Dermis blood vessel endothelial cell (primary cell): ENCODE data around the gene OR5L1. TPM values are rescaled to one million over a fixed set of nuclear protein-coding genes. Genes with fewer than 3 reads are reported as not detected.

Experiments used
- DNase-seq: peaks from one replicate; pipeline ENCODE4 v3.0.0; 2010
- total RNA-seq: library from RNA; depleted of rRNA; stranded (reverse); fragments of >200 nt; gene quantifications from 2 replicates; pipeline ENCODE4 v1.2.3, GENCODE V29; 2014

OR5L1 gene
- total RNA-seq, result not detected in 2 replicates

- DNase-seq, result no peak
Measured at GRCh38 chr11:55811067-55811466, at the start of gene OR5L1. TSS of gene OR5L1 (plus strand) at chr11:55811367. CDS start at chr11:55811467, 100 bp downstream.

DNA sequence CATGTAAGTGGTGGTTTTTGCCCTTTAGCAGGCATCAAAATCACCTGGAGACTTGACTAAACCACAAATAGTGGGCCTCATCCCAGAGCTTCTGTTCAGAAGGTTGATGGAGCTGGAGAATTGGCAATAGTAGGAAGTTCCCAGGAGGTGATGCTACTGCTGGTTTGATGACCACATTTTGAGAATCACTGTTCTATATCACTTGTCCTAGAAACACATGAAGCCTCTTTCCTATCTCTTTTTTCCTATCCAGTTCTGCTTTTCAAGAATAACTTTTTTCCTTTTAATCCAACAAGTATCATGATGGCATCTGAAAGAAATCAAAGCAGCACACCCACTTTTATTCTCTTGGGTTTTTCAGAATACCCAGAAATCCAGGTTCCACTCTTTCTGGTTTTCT lies 38.0 kb upstream of the OR5L1 start, which contains the start of gene OR5D13:
Gene OR5D13 (plus strand): TSS at position 301 of the 400 bp plus-strand sequence. CDS start 0 bp downstream, at position 301.
- no peak for DNase-seq

DNA sequence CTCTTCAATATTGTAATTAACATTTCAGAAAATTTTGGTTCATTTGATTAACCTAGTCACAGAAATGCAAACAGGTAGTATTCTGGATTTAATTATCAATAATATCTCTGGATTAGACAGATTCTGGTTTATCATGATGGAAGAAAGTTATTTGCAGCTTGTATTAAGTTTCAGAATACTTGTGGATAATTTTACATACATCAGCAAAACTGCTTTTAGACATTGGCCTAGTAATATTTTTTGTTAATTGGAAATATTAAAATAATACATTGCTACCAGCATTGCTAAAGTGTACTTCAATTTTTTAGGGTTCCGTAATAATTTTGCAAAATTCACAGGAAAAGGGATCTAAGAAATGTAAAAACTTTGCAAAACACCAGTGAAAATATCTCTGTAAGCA lies 19.6 kb upstream of the OR5L1 start:
- no peak for DNase-seq

- DNase-seq, result no peak
Measured at GRCh38 chr11:55793321-55793720, 17.8 kb upstream of the OR5L1 start.

DNA sequence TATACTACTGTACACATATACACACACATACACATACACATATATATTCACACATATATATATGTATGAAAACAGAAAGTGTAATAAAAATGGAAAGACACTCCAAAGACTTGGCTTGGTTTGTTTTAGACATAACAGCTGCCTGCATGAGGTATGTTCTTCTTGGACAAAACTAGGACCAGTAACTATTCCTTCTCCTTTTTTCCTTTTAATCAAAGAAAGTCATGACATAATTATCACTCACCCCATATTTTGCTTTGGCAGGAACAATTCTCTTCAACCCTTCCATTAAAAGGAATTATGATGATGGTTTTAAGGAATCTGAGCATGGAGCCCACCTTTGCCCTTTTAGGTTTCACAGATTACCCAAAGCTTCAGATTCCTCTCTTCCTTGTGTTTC lies 15.9 kb upstream of the OR5L1 start, which contains the start of gene OR5D14:
Gene OR5D14 (plus strand): TSS at position 301 of the 400 bp plus-strand sequence. CDS start 0 bp downstream, at position 301.
- DNase-seq, result no peak

GRCh38 chr11:55806248-55806647 lies 4.9 kb upstream of the OR5L1 start:
- DNase-seq, result no peak

DNA sequence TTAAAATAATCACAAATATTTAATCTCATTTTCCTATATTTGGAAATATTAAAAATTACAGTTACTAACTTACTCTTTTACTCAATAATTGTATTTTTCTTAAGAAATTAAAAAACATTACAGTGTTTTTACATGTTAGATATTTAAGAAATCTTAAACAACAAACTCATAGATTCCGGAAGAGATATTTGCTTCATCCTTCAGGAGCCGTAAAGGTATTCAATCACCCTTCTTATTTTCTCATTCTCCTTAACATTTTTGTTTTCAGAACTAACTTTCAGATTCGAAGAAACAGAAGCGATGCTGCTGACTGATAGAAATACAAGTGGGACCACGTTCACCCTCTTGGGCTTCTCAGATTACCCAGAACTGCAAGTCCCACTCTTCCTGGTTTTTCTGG lies 8.2 kb downstream of the OR5L1 start, which contains the start of gene OR5D18:
Gene OR5D18 (plus strand): TSS at position 301 of the 400 bp plus-strand sequence. CDS start 0 bp downstream, at position 301.
- DNase-seq, result no peak

DNA sequence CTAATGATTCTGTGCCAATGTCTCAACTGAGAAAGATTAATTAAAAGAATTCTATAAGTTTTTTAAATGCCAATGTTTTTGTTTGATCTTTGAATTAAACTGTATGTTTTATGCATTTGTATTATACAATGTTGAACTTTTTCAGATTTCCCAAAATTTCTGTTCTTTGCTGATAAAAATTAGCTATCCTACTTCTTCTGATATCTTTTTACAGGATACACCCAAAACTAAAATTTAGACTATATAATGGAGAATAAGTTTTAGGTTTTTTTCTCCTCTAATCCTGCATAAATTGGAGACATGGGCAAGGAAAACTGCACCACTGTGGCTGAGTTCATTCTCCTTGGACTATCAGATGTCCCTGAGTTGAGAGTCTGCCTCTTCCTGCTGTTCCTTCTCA lies 15.8 kb downstream of the OR5L1 start, which contains the start of gene OR5L2:
Gene OR5L2 (plus strand): TSS at position 301 of the 400 bp plus-strand sequence. CDS start 0 bp downstream, at position 301.
- no peak for DNase-seq

DNA sequence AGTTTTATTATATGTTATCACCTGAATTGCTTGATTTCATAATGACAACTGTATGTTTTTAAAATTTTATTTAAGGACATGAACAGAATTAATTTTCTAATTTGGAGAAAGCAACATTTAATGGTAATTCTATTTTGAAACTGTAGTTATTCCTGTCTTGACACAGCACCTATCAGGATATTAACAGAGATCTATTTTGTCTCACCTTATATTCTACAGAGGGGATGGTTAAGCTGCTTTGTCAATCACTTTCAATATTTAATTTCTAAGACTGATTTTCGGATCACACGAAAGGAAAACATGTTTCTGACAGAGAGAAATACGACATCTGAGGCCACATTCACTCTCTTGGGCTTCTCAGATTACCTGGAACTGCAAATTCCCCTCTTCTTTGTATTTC lies 27.3 kb downstream of the OR5L1 start, which contains the start of gene OR5D16:
Gene OR5D16 (plus strand): TSS at position 301 of the 400 bp plus-strand sequence. CDS start 0 bp downstream, at position 301.
- DNase-seq, result no peak

GRCh38 chr11:55847453-55847852 lies 36.3 kb downstream of the OR5L1 start:
- no peak for DNase-seq

GRCh38 chr11:55849037-55849436 lies 37.9 kb downstream of the OR5L1 start:
- no peak for DNase-seq

- no peak for DNase-seq
Measured at GRCh38 chr11:55852141-55852540, 41.0 kb downstream of the OR5L1 start.

GRCh38 chr11:55854704-55855103 lies 43.5 kb downstream of the OR5L1 start:
- DNase-seq, result no peak

Other genes with a start within 250 kb of the OR5L1 start
- not detected in 2 replicates for gene OR4C16, start 239.2 kb upstream of the OR5L1 start, total RNA-seq
- not detected in 2 replicates for gene OR4C11, start 203.7 kb upstream of the OR5L1 start, total RNA-seq
- gene OR4P4, start 176.3 kb upstream of the OR5L1 start, total RNA-seq, result not detected in 2 replicates
- gene OR4S2, start 163.0 kb upstream of the OR5L1 start, total RNA-seq, result not detected in 2 replicates
- not detected in 2 replicates for gene OR4C6, start 149.2 kb upstream of the OR5L1 start, total RNA-seq
- gene OR5D13, start 37.9 kb upstream of the OR5L1 start, total RNA-seq, result not detected in 2 replicates
- not detected in 2 replicates for gene OR5D14, start 15.8 kb upstream of the OR5L1 start, total RNA-seq
- gene OR5D18, start 8.3 kb downstream of the OR5L1 start, total RNA-seq, result not detected in 2 replicates
- not detected in 2 replicates for gene OR5L2, start 15.9 kb downstream of the OR5L1 start, total RNA-seq
- gene OR5D16, start 27.4 kb downstream of the OR5L1 start, total RNA-seq, result not detected in 2 replicates
- gene TRIM51, start 71.9 kb downstream of the OR5L1 start, total RNA-seq, result not detected in 2 replicates
- gene OR5W2, start 103.2 kb downstream of the OR5L1 start, total RNA-seq, result not detected in 2 replicates
- not detected in 2 replicates for gene OR5I1, start 125.0 kb downstream of the OR5L1 start, total RNA-seq
- not detected in 2 replicates for gene OR10AG1, start 158.6 kb downstream of the OR5L1 start, total RNA-seq
- gene OR5F1, start 183.3 kb downstream of the OR5L1 start, total RNA-seq, result not detected in 2 replicates
- gene OR5AS1, start 216.3 kb downstream of the OR5L1 start, total RNA-seq, result not detected in 2 replicates